GM13976 (cell line): Measurements from ENCODE around the gene MRPL47.

Experiments
- DNase-seq: peaks from one replicate; pipeline ENCODE4 v3.0.0; 2012; ENCODE audit warnings: low spot score
- CTCF ChIP-seq: IDR thresholded peaks from 2 replicates; pipeline ENCODE4 v1.5.1; 2012; ENCODE audit warnings: borderline replicate concordance, mild to moderate bottlenecking; ENCODE audit not compliant: insufficient read depth; ENCODE audit errors: extremely low read depth, missing control alignments, control extremely low read depth
- in situ Hi-C: fragments of 300-500 bp; cut with MboI; formaldehyde crosslinking; loops from one replicate; pipeline ENCODE4 v1.12.0; 2022; ENCODE audit warnings: low sequenced_read_pairs, mixed read lengths, inconsistent platforms; ENCODE audit not compliant: unreplicated experiment

MRPL47 gene

GRCh38 chr3:179590669-179591068 lies 13.8 kb downstream of the MRPL47 start:
- TF ChIP-seq CTCF: no peak
- in situ Hi-C loops: no loop called here
- DNase-seq: no peak

GRCh38 chr3:179589143-179589542 lies 15.3 kb downstream of the MRPL47 start:
- TF ChIP-seq CTCF: no peak
- in situ Hi-C loops: no loop called here
- DNase-seq: peak; percentile 26

GRCh38 chr3:179580992-179581391 lies 23.4 kb downstream of the MRPL47 start:
- no peak for DNase-seq
- in situ Hi-C loops: no loop called here
- TF ChIP-seq CTCF: no peak

- in situ Hi-C loops: loop anchor here (10.0 to 25.0 kb wide), 3 partner anchors 153 to 553 kb away; no protein-coding TSS in a partner anchor
- DNase-seq: peak; percentile 38
- no peak for TF ChIP-seq CTCF
These were observed 38.9 kb downstream of the MRPL47 start for GRCh38 chr3:179565496-179565895.

GRCh38 chr3:179563271-179563783 lies 41.1 kb downstream of the MRPL47 start:
- TF ChIP-seq CTCF: no peak
- in situ Hi-C loops: loop anchor here (10.0 to 25.0 kb wide), 3 partner anchors 151 to 551 kb away; no protein-coding TSS in a partner anchor
- DNase-seq: peak; percentile 67

- no peak for TF ChIP-seq CTCF
- DNase-seq: peak; percentile 98
- in situ Hi-C loops: loop anchor here (10.0 to 25.0 kb wide), 3 partner anchors 150 to 550 kb away; no protein-coding TSS in a partner anchor
These were observed 41.7 kb downstream of the MRPL47 start, which contains the start of gene ACTL6A for GRCh38 chr3:179562591-179563270. TSS of gene ACTL6A (plus strand) at chr3:179562926. CDS start at chr3:179563093, 167 bp downstream.

GRCh38 chr3:179560791-179561190 lies 43.6 kb downstream of the MRPL47 start:
- in situ Hi-C loops: loop anchor here (10.0 to 25.0 kb wide), 3 partner anchors 148 to 548 kb away; no protein-coding TSS in a partner anchor
- TF ChIP-seq CTCF: no peak
- no peak for DNase-seq
